Measurements from ENCODE around the gene KIF6.

Gene KIF6

DNA sequence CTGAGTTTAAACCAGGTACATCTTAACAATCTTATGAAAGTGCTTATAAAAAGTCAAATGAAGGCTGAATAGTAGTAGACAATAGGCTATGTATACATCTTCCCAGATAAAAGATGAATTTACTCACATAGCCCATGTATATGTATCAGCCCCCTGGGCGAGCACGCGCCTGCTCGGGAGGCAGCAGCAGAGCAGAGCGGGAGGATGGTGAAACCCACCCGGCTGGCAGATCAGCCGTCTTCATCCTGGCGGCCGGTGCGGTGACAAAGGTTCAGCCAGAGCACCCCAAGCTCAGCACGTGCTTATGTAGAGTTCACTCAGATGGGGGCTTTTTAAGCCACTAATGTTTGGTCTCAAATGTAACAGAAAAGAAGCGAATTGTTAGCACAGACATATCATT lies 184.8 kb downstream of the KIF6 start:
- no peak overlapping the region for H3K4me3 ChIP-seq (replicated peaks; ENCODE audit: insufficient read depth, low read length)
- no peak overlapping the region for H3K27ac ChIP-seq (replicated peaks)
- no peaks in the 10 kb centered on the region for H3K27me3 ChIP-seq (ENCODE audit: insufficient read depth, poor library complexity, severe bottlenecking)
- TF ChIP-seq SPI1 (IDR thresholded peaks at IDR 0.05; ENCODE audit: borderline replicate concordance, low read depth), result no peak
- DNase-seq (ENCODE audit: low read depth in 1 of 2, low spot score in 1 of 2), result no peak

GRCh38 chr6:39530201-39530759 lies 194.9 kb downstream of the KIF6 start:
- Histone ChIP-seq H3K4me3 (replicated peaks; ENCODE audit: insufficient read depth, low read length) (no peak overlapping the region), H3K27me3 (ENCODE audit: insufficient read depth, poor library complexity, severe bottlenecking) (no peaks in the 10 kb centered on the region), H3K27ac (replicated peaks) (no peak overlapping the region)
- no peak for DNase-seq (ENCODE audit: low read depth in 1 of 2, low spot score in 1 of 2)
- TF ChIP-seq SPI1 (IDR thresholded peaks at IDR 0.05; ENCODE audit: borderline replicate concordance, low read depth) (no peak), POLR2AphosphoS5 (IDR thresholded peaks at IDR 0.05; ENCODE audit: low read depth) (no peak)
- TF ChIP-seq, protein P1, sequence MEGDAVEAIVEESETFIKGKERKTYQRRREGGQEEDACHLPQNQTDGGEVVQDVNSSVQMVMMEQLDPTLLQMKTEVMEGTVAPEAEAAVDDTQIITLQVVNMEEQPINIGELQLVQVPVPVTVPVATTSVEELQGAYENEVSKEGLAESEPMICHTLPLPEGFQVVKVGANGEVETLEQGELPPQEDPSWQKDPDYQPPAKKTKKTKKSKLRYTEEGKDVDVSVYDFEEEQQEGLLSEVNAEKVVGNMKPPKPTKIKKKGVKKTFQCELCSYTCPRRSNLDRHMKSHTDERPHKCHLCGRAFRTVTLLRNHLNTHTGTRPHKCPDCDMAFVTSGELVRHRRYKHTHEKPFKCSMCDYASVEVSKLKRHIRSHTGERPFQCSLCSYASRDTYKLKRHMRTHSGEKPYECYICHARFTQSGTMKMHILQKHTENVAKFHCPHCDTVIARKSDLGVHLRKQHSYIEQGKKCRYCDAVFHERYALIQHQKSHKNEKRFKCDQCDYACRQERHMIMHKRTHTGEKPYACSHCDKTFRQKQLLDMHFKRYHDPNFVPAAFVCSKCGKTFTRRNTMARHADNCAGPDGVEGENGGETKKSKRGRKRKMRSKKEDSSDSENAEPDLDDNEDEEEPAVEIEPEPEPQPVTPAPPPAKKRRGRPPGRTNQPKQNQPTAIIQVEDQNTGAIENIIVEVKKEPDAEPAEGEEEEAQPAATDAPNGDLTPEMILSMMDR (IDR thresholded peaks at IDR 0.05; ENCODE audit: insufficient read depth, low read length), result no peak

DNA sequence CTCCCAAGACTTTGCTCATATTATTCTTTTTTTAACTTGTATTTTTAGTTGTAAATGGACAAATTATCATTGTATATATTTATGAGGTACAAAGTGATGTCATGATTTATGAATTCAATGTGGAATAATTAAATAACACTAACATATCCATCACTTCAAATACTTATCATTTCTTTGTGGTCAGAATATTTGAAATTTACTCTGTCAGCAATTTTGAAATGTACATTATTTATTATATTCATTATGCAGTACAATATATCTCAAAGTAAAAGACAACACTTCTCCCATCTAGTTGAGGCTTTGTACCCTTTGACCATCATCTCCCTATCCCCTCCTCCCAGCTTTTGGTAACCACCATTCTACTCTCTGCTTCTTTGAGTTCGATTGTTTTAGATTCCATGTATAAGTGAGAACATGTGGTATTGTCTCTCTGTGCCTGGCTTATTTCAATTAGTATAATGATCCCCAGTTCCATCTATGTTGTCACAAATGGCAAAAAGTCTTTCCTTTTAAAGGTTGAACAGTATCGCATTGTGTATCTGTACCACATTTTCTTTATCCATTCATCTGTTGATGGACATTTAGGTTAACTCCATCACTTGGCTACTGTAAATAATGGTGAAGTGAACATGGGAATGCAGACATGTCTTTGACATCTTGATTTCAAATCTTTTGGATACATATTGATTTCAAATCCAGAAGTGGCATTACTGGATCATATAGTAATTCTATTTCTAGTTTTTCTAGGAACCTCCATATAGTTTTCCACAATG lies 197.2 kb downstream of the KIF6 start:
- no peak overlapping the region for H3K27ac ChIP-seq (replicated peaks)
- no peak for DNase-seq (ENCODE audit: low read depth in 1 of 2, low spot score in 1 of 2)
- H3K4me3 ChIP-seq (replicated peaks; ENCODE audit: insufficient read depth, low read length), result no peak overlapping the region
- H3K27me3 ChIP-seq (ENCODE audit: insufficient read depth, poor library complexity, severe bottlenecking), result no peaks in the 10 kb centered on the region
- no peak for TF ChIP-seq REST (IDR thresholded peaks at IDR 0.05; ENCODE audit: insufficient replicate concordance, low read depth)
- TF ChIP-seq SPI1 (IDR thresholded peaks at IDR 0.05; ENCODE audit: borderline replicate concordance, low read depth), result no peak
- no peak for TF ChIP-seq GABPA (IDR thresholded peaks at IDR 0.05; ENCODE audit: low read depth)
- no peak for TF ChIP-seq POLR2AphosphoS5 (IDR thresholded peaks at IDR 0.05; ENCODE audit: low read depth)
- TF ChIP-seq, protein P1 (IDR thresholded peaks at IDR 0.05; ENCODE audit: insufficient read depth, low read length), result no peak

DNA sequence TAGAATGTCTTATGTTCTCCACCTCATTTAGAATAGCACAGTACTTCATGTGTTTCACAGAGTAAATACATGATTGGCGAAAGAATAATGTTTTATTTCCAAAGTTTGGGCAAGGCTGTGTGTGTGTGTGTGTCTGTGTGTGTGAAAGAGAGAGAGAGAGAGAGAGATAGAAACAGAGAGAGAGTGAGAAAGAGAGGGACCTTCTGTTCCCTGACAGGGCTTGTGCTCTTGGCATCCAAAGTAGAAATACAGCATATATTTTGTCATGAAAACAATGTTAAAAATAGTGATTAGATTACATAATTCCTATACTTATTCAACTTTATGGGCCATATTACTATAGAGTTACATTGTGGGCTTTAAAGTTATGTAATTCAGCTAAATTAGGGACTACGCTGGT lies 201.2 kb downstream of the KIF6 start:
- TF ChIP-seq SPI1 (IDR thresholded peaks at IDR 0.05; ENCODE audit: borderline replicate concordance, low read depth) (no peak), POLR2AphosphoS5 (IDR thresholded peaks at IDR 0.05; ENCODE audit: low read depth) (no peak), REST (IDR thresholded peaks at IDR 0.05; ENCODE audit: insufficient replicate concordance, low read depth) (no peak), GABPA (IDR thresholded peaks at IDR 0.05; ENCODE audit: low read depth) (no peak)
- TF ChIP-seq, protein P1 (IDR thresholded peaks at IDR 0.05; ENCODE audit: insufficient read depth, low read length), result no peak
- H3K27me3 ChIP-seq (ENCODE audit: insufficient read depth, poor library complexity, severe bottlenecking), result no peaks in the 10 kb centered on the region
- no peak overlapping the region for H3K4me3 ChIP-seq (replicated peaks; ENCODE audit: insufficient read depth, low read length)
- no peak overlapping the region for H3K27ac ChIP-seq (replicated peaks)
- no peak for DNase-seq (ENCODE audit: low read depth in 1 of 2, low spot score in 1 of 2)
